Ectodermal cell (in vitro differentiated cells): ENCODE results near the gene CIZ1. TPM values are rescaled to one million over a fixed set of nuclear protein-coding genes. Genes with fewer than 3 reads are reported as not detected.
"Not testable (repeated sequence)": the region's sequence is repeated elsewhere in the genome, so short reads cannot be mapped to it uniquely, and the experiment has no call there.

Source experiments
- H3K27ac ChIP-seq: 2 replicates; pipeline ENCODE4 v1.7.0; 2013; ENCODE audit warnings: mild to moderate bottlenecking, low read depth, low read length; ENCODE audit not compliant: insufficient read depth, poor library complexity, severe bottlenecking
- H3K27me3 ChIP-seq: 2 replicates; pipeline ENCODE4 v1.7.0; 2013; ENCODE audit warnings: mild to moderate bottlenecking, low read length; ENCODE audit not compliant: insufficient read depth, control insufficient read depth, poor library complexity, severe bottlenecking
- H3K36me3 ChIP-seq: one replicate; pipeline ENCODE4 v1.7.0; 2013; ENCODE audit warnings: low read length; ENCODE audit not compliant: control insufficient read depth, insufficient read depth
- H3K4me1 ChIP-seq: one replicate; pipeline ENCODE4 v1.7.0; 2013; ENCODE audit warnings: low read length; ENCODE audit not compliant: control insufficient read depth, insufficient read depth
- H3K4me3 ChIP-seq: 2 replicates; pipeline ENCODE4 v1.7.0; 2013; ENCODE audit warnings: low read depth, low read length, control low read depth; ENCODE audit not compliant: insufficient read depth
- H3K9me3 ChIP-seq: 2 replicates; pipeline ENCODE4 v1.7.0; 2013; ENCODE audit warnings: mild to moderate bottlenecking, low read length, moderate library complexity; ENCODE audit not compliant: control insufficient read depth
- WGBS, 2 experiments: methylation state at CpG; one replicate each; pipeline ENCODE4 v1.1.7; 2013; ENCODE audit warnings: missing lambda C conversion rate in 2 of 2; 5-methylcytosine and 5-hydroxymethylcytosine counted together
- polyA plus RNA-seq, 4 experiments: library from polyadenylated mRNA; stranded (reverse); fragments of 50-300 nt; gene quantifications; one replicate each; pipeline ENCODE4 v1.2.3, GENCODE V29; 2013

Gene CIZ1, protein sequence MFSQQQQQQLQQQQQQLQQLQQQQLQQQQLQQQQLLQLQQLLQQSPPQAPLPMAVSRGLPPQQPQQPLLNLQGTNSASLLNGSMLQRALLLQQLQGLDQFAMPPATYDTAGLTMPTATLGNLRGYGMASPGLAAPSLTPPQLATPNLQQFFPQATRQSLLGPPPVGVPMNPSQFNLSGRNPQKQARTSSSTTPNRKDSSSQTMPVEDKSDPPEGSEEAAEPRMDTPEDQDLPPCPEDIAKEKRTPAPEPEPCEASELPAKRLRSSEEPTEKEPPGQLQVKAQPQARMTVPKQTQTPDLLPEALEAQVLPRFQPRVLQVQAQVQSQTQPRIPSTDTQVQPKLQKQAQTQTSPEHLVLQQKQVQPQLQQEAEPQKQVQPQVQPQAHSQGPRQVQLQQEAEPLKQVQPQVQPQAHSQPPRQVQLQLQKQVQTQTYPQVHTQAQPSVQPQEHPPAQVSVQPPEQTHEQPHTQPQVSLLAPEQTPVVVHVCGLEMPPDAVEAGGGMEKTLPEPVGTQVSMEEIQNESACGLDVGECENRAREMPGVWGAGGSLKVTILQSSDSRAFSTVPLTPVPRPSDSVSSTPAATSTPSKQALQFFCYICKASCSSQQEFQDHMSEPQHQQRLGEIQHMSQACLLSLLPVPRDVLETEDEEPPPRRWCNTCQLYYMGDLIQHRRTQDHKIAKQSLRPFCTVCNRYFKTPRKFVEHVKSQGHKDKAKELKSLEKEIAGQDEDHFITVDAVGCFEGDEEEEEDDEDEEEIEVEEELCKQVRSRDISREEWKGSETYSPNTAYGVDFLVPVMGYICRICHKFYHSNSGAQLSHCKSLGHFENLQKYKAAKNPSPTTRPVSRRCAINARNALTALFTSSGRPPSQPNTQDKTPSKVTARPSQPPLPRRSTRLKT
- 132 TPM for polyA plus RNA-seq (2013, experiment 1 of 4)
- 119 TPM for polyA plus RNA-seq (2013, experiment 2 of 4)
- polyA plus RNA-seq (2013, experiment 3 of 4) = 92.4 TPM
- polyA plus RNA-seq (2013, experiment 4 of 4) = 117 TPM

DNA sequence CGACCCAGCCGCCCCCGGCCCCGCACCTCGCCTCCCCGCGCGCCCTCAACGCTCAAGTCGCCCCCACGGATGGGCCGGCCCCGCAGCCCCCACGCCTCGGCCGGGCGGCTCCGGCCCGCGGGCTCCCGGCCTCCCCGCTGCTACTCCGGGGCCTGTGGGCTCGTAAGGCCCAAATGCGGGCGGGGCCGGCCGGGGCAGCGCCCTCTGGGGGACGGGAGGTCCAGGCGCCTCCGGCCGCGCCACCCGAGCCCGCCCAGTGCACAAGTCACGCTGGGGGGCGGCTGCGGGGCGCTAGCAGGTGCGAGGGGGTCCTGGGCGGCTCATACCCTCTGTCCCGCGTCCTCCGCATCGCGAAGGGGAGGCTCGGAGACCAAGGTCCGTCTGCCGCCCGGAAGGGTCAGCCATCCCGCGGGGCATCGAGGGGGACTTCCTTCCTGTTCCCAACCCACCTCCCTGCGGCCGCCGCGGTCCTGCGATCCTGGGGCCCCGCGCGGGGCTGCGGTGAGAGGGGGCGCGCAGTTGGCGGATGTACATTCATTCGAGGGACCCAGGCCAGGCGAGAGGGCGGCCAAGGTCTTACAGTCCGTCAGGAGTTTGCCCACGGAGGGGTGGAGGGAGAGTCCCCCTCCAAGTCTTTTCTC is at the start of gene CIZ1:
Gene CIZ1 (minus strand): TSS at position 167 of the 641 bp plus-strand sequence. CDS start 715 bp downstream, outside the sequence.
- Histone ChIP-seq H3K36me3 (peaks cover 17% of the 10 kb centered on the region), H3K4me1 (peaks cover 7% of the 10 kb centered on the region), H3K4me3 (peak within 1 kb of the TSS; percentile 91), H3K9me3 (no peaks in the 10 kb centered on the region), H3K27ac (no peak within 1 kb of the TSS), H3K27me3 (no peaks in the 10 kb centered on the region)
- 0% methylated on average over 71 of the region's 71 CpGs for WGBS, 2 experiments

DNA sequence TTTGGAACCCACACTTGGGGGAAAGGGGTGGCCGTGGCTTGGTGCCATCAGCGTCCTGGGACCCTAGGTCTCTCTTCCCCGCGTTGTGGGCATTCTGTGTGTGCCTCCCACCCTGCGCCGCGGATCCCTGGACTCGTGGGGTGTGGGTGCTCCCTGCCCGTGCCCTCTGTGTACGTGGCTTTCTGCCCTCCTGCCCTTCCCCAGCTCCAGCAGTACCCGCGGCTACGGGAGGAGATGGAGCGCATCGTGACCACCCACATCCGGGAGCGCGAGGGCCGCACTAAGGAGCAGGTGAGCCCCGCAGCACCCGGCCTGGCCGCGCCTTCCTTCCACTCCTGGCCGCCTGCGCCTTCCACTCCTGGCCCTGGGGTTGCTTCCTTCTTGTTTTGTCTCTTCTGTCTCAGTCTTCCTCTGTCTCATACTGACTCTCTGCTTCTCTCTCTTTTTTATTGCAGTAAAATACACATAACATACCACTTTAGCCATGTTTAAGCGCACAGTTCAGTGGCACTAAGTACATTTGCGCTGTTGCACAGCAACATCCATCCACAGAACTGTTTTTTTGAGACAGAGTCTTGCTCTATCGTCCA is 42.5 kb upstream of the CIZ1 start:
- H3K27me3 ChIP-seq = no peaks in the 10 kb centered on the region

DNA sequence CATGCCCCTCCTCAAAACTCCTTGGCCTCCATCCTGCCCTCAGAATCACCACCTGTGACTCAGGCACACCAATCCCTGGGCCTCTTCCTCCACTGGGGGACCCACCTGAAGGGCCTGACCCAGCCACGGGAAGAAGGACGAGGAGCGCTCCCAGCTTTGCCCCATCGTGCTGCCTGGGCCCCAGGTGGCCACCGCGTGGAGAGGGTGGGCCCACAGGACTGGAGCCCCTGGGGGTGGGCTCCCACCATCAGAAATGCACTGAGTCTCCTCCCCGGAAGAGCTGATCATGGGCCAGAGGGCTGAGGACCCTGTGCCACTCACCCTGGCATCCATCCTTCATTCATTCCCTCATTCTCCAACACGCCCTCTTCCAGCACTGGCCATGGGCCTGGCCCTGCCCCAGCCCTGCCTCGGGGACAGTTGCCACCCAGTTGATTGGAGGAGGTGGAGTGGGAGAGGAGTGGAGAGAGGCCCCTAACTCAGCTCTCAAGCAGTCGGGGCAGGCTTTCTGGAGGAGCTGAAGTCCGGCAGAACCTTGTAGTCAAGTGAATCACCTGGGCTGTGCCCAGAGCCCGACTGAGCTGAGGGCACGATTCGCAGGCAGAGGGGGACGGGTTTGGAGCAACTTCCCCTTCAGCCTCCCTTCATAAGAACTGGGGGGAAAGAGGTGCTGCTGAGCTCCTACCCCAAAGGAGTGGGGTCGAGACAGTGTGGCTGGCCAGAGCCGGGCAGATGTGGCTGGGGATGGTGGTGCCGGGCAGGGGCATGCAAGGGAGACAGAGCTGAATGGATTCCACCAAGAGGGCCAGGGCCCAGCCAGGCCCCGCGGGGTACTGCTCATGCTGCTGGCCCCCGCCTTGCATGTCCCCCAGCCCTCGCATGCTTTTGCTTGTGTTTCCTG is 41.4 kb upstream of the CIZ1 start:
- no peaks in the 10 kb centered on the region for H3K27me3 ChIP-seq
- no peaks in the 10 kb centered on the region for H3K4me1 ChIP-seq
- H3K4me3 ChIP-seq = no peak overlapping the region
- H3K27ac ChIP-seq = no peak overlapping the region
- H3K36me3 ChIP-seq = no peaks in the 10 kb centered on the region
- WGBS, 2 experiments = 91 to 92% methylated on average over 22 of the region's 22 CpGs
- H3K9me3 ChIP-seq = no peaks in the 10 kb centered on the region

More for the DNA sequence above, 42.5 kb upstream of the CIZ1 start:
- no peak overlapping the region for H3K27ac ChIP-seq
- no peaks in the 10 kb centered on the region for H3K9me3 ChIP-seq
- no peak overlapping the region for H3K4me3 ChIP-seq
- 94% methylated on average over 28 of the region's 28 CpGs for WGBS, 2 experiments
- no peaks in the 10 kb centered on the region for H3K4me1 ChIP-seq
- no peaks in the 10 kb centered on the region for H3K36me3 ChIP-seq

DNA sequence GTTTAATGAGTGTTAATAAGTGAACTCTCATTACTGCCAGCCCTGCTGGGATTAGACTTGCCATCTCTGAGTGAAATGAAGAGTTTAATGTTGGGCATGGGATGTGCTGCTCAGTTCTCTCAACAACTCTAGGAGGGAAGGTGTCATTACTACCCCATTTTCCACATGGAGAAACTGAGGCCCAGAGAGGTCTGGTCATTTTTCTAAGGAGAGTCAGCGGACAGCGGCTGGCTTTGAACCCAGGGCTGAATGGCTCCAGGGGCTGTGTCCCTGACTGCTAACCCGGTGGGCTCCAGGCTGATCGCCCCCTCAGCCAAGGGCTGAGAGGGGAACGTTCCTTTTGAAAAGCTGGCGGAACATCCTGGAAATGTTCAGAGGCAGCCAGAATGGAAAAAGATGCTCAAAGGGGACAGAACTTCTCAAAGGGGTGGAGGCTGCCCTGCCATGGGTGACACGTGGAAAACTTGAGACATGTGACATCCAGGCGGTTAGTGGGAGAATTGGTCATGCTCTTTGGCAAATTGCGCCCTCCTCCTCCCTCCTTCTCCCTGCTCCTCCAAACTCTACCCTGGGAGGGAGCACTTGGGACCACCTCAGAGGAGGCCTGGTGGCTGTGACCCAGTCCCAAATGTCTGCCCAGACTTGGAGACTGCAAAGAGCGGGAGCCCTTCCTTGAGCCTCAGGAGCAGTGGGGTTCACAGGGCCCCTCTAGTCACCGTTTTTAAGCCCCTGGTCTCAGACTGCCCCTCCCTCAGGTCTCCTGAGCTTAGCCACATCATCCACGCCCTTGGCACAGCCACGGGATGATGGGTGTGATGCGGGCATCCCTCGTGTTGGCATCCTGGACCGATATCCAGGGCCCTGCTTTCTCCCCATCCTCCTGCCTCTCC is 40.5 kb upstream of the CIZ1 start:
- Histone ChIP-seq H3K27me3 (no peaks in the 10 kb centered on the region), H3K27ac (no peak overlapping the region), H3K4me3 (no peak overlapping the region), H3K9me3 (no peaks in the 10 kb centered on the region), H3K36me3 (no peaks in the 10 kb centered on the region), H3K4me1 (no peaks in the 10 kb centered on the region)
- WGBS, 2 experiments = 85% methylated on average over 16 of the region's 16 CpGs

DNA sequence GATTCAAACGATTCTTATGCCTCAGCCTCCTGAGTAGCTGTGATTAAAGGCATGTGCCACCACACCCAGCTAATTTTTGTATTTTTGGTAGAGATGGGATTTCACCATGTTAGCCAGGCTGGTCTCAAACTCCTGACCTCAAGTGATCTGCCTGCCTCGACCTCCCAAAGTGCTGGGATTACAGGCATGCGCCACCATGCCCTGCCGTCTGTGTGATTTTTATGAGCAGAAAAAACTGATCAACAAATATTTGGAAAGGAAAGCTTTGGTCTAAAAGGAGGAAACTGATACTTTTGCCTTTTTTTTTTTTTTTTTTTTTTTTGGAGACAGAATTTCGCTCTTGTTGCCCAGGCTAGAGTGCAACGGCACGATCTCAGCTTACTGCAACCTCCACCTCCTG is 39.5 kb upstream of the CIZ1 start:
- not testable (repeated sequence) for H3K9me3 ChIP-seq, H3K27ac ChIP-seq, H3K4me1 ChIP-seq, H3K36me3 ChIP-seq, H3K27me3 ChIP-seq, H3K4me3 ChIP-seq
- 94 to 95% methylated on average over 7 of the region's 7 CpGs for WGBS, 2 experiments

DNA sequence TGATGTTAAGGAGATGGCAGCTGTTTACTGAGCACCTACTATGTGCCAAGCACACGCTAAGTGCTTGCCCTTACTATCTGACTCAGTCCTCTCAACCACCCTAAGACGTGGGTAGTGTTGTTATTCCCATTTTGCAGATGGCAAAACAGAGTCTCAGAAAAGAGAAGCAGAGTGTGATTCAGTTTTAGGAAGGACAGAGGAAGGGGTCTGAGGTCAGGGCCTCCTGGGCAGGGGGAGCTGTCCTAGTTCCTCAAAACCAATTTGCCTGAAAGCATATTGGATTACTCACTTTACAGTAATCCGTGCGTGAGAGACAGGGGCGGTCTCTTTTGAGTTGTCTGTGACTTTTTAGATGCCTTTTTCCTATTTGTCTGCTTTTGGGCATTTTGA is 35.0 kb upstream of the CIZ1 start:
- Histone ChIP-seq H3K4me3 (no peak overlapping the region), H3K27me3 (no peaks in the 10 kb centered on the region), H3K4me1 (no peaks in the 10 kb centered on the region), H3K27ac (no peak overlapping the region), H3K9me3 (no peaks in the 10 kb centered on the region), H3K36me3 (peaks cover 3% of the 10 kb centered on the region)
- 93 to 95% methylated on average over 5 of the region's 5 CpGs for WGBS, 2 experiments

DNA sequence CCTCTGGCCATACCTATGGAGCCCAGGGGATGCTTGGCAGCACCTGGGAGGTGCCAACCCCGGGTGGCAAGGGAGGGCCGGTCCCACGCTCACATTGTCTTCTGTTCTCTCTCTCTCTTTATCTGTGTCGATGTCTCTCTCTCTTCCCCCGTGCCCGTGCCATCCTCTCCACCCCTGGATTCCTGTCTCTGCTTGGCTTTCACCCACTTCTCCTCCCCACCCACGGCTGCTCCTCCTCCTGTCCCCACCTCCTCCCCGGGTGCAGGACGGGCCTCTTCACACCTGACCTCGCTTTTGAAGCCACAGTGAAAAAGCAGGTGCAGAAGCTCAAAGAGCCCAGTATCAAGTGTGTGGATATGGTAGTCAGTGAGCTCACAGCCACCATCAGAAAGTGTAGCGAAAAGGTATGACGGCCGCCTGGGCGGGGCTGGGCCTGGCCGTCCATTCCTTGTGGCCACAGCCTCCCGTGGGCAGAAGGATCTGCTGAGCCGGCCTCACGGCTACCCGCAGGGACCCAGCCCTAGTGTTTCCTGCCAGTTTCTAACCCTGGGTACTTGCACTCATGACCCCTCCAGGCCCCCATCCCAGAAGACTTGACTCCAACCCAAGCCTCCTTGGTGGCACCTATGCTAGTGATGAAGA is 34.5 kb upstream of the CIZ1 start:
- Histone ChIP-seq H3K4me1 (no peaks in the 10 kb centered on the region), H3K36me3 (peaks cover 3% of the 10 kb centered on the region), H3K27ac (no peak overlapping the region), H3K9me3 (no peaks in the 10 kb centered on the region), H3K4me3 (no peak overlapping the region), H3K27me3 (no peaks in the 10 kb centered on the region)
- 95% methylated on average over 19 of the region's 19 CpGs for WGBS, 2 experiments

DNA sequence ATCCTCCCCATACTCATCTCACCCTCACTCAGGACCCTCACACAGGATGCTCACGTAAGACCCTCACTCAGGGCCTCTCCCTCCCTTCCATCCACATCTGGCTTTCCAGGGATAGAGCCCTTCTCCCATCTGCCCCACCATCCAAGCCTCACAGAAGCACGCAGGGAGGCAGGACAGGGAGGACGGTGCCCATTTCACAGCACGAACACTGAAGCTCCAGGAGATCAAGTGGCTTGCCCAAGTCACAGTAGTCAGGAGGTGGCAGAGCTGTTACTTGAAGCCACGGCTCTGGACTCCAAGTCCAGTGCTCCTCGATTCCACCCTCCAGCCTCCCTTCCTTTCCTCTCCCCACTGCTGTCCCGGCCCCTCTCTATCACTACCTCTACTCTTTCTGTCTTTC is 33.5 kb upstream of the CIZ1 start:
- Histone ChIP-seq H3K9me3 (no peaks in the 10 kb centered on the region), H3K27me3 (no peaks in the 10 kb centered on the region), H3K36me3 (peaks cover 4% of the 10 kb centered on the region), H3K4me1 (no peaks in the 10 kb centered on the region), H3K4me3 (no peak overlapping the region), H3K27ac (no peak overlapping the region)
- 95 to 97% methylated on average over 7 of the region's 7 CpGs for WGBS, 2 experiments
